Smooth muscle cell (in vitro differentiated cells): Measurements from ENCODE around the gene GPR158. TPM values are rescaled to one million over a fixed set of nuclear protein-coding genes. Genes with fewer than 3 reads are reported as not detected.

ENCODE experiments used
- DNase-seq: peaks from one replicate; lab custom pipeline; 2025; ENCODE audit not compliant: unreplicated experiment; lab: John Stamatoyannopoulos, UW
- H2AFZ ChIP-seq: fragments of 200-600 bp; sonication (generic); 2 replicates; pipeline ENCODE4 v1.6.0; 2016; ENCODE audit warnings: antibody characterized with exemption, low read depth, mild to moderate bottlenecking
- H3F3A ChIP-seq: fragments of 200-600 bp; sonication (generic); 2 replicates; pipeline ENCODE4 v1.6.0; 2017; ENCODE audit warnings: antibody characterized with exemption, low read depth
- H3K27ac ChIP-seq: fragments of 200-600 bp; sonication (generic); 2 replicates; pipeline ENCODE4 v1.5.1; 2016; ENCODE audit warnings: low read depth, mild to moderate bottlenecking
- H3K27me3 ChIP-seq: fragments of 200-600 bp; sonication (generic); 2 replicates; pipeline ENCODE4 v1.6.1; 2016; ENCODE audit warnings: low read depth, mild to moderate bottlenecking
- H3K36me3 ChIP-seq: fragments of 200-600 bp; sonication (generic); 2 replicates; pipeline ENCODE4 v1.5.1; 2016; ENCODE audit warnings: low read depth
- H3K4me1 ChIP-seq: fragments of 200-600 bp; sonication (generic); 2 replicates; pipeline ENCODE4 v1.5.1; 2016; ENCODE audit warnings: low read depth
- H3K4me2 ChIP-seq: fragments of 200-600 bp; sonication (generic); 2 replicates; pipeline ENCODE4 v1.6.0; 2016; ENCODE audit warnings: mild to moderate bottlenecking
- H3K4me3 ChIP-seq: fragments of 200-600 bp; sonication (generic); 2 replicates; pipeline ENCODE4 v1.5.1; 2016; ENCODE audit warnings: mild to moderate bottlenecking
- H3K79me2 ChIP-seq: fragments of 200-600 bp; sonication (generic); 2 replicates; pipeline ENCODE4 v1.6.0; 2016; ENCODE audit warnings: low read depth, mild to moderate bottlenecking
- H3K9ac ChIP-seq: fragments of 200-600 bp; sonication (generic); 2 replicates; pipeline ENCODE4 v1.6.0; 2016; ENCODE audit warnings: low read depth
- H3K9me3 ChIP-seq: fragments of 200-600 bp; sonication (generic); replicated peaks from 2 replicates; pipeline ENCODE4 v1.5.1; 2016; ENCODE audit warnings: low read depth
- H4K20me1 ChIP-seq: fragments of 200-600 bp; sonication (generic); 2 replicates; pipeline ENCODE4 v1.6.0; 2016; ENCODE audit warnings: low read depth
- WGBS: methylation state at CpG from one replicate; pipeline ENCODE4 v1.1.7; 2016; ENCODE audit warnings: low lambda C conversion rate; 5-methylcytosine and 5-hydroxymethylcytosine counted together
- polyA plus RNA-seq: library from polyadenylated mRNA; unstranded; fragments of >200 nt; fragmentation: Nextera tagmentation; extraction: Ambion mirVana; gene quantifications from 2 replicates; pipeline ENCODE4 v1.2.1, GENCODE V29; 2016
- total RNA-seq: library from RNA; depleted of rRNA; stranded (reverse); fragments of >200 nt; gene quantifications from 2 replicates; pipeline ENCODE4 v1.2.3, GENCODE V29; 2014
- TF ChIP-seq, protein P1 (sequence below): fragments of 200-600 bp; sonication (generic); IDR thresholded peaks from 2 replicates; pipeline ENCODE4 v1.5.1; 2017; ENCODE audit warnings: borderline replicate concordance, mild to moderate bottlenecking, antibody characterized with exemption; ENCODE audit not compliant: insufficient read depth, poor library complexity, severe bottlenecking

The GPR158 gene
- total and polyA plus RNA-seq, 2 experiments from 2014 or later, result 1.5 to 5.5 TPM

DNA sequence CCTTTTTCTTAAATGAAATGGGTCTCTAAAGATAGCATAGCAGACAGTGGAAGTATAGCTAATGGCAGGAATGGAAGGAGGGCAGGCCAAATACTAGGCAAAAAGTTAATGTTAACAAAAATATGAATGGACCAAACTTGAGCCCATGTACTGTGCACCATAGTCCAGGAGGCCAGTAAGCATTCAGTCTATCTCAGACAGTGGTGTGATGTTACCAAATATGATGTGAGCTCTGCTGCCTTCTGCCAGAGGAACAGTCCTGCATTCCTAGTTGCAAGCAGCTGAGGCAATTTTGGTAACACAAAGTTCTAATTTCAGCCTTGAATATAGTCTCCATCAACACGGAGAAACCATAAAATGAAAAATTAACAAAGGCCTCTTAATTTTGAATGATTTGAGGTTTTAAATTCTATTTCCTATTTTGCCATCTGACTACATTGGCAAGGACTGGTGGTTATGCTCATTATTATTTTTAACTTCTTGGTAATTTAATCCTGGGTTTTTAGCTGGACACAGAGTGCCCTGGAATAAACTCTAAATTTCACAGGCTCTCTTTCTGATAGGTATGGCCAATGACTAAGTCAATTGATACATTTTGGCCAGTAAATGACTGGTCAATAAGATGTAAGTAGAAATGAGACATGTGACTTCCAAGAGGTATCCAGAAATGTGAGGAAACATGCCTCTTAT is 442.2 kb downstream of the GPR158 start:
- TF ChIP-seq, protein P1, sequence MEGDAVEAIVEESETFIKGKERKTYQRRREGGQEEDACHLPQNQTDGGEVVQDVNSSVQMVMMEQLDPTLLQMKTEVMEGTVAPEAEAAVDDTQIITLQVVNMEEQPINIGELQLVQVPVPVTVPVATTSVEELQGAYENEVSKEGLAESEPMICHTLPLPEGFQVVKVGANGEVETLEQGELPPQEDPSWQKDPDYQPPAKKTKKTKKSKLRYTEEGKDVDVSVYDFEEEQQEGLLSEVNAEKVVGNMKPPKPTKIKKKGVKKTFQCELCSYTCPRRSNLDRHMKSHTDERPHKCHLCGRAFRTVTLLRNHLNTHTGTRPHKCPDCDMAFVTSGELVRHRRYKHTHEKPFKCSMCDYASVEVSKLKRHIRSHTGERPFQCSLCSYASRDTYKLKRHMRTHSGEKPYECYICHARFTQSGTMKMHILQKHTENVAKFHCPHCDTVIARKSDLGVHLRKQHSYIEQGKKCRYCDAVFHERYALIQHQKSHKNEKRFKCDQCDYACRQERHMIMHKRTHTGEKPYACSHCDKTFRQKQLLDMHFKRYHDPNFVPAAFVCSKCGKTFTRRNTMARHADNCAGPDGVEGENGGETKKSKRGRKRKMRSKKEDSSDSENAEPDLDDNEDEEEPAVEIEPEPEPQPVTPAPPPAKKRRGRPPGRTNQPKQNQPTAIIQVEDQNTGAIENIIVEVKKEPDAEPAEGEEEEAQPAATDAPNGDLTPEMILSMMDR, result no peak
- no peaks in the 10 kb centered on the region for H3K36me3 ChIP-seq
- WGBS, result 91% methylated on average over 1 of the region's 1 CpG
- H3K79me2 ChIP-seq, result no peaks in the 10 kb centered on the region
- no peaks in the 10 kb centered on the region for H3K4me1 ChIP-seq
- H3K27me3 ChIP-seq, result no peaks in the 10 kb centered on the region
- H3K9me3 ChIP-seq, result no peaks in the 10 kb centered on the region
- H3K27ac ChIP-seq, result no peak overlapping the region
- no peak for DNase-seq
- no peak overlapping the region for H3K4me2 ChIP-seq
- H2AFZ ChIP-seq, result no peak overlapping the region
- no peak overlapping the region for H3K4me3 ChIP-seq
- H4K20me1 ChIP-seq, result no peaks in the 10 kb centered on the region
- H3K9ac ChIP-seq, result no peak overlapping the region
- H3F3A ChIP-seq, result no peaks in the 10 kb centered on the region

DNA sequence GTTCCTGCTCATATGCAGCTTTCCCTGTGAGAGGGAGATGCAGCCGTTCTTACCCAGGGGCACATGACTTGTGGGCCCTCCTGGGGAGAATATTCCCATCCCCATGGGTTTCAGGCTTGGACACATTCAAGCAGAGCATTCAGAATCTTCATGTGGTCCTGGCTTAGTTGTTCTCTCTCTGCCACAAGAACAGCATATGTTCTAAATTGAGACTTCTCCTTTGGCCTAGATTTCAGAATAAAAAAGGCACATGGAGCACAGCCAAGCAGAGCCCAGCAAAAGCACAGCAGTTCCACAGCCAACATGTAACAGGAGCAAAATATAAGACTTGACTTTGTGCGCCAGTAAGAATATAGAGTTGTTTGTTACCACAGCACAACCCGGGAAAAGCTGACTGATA is 452.8 kb downstream of the GPR158 start:
- no peaks in the 10 kb centered on the region for H3K9me3 ChIP-seq
- 96% methylated on average over 3 of the region's 3 CpGs for WGBS
- TF ChIP-seq, protein P1, result no peak
- H4K20me1 ChIP-seq, result no peaks in the 10 kb centered on the region
- peaks cover 3% of the 10 kb centered on the region for H3K4me1 ChIP-seq
- no peak overlapping the region for H2AFZ ChIP-seq
- H3K9ac ChIP-seq, result no peak overlapping the region
- no peaks in the 10 kb centered on the region for H3K27me3 ChIP-seq
- no peaks in the 10 kb centered on the region for H3F3A ChIP-seq
- no peak overlapping the region for H3K27ac ChIP-seq
- H3K79me2 ChIP-seq, result no peaks in the 10 kb centered on the region
- no peak overlapping the region for H3K4me2 ChIP-seq
- H3K4me3 ChIP-seq, result no peak overlapping the region
- H3K36me3 ChIP-seq, result no peaks in the 10 kb centered on the region
- DNase-seq, result no peak

GRCh38 chr10:25629333-25629732 is 454.5 kb downstream of the GPR158 start:
- Histone ChIP-seq H3K4me3 (no peak overlapping the region), H3K4me1 (peaks cover 4% of the 10 kb centered on the region), H3K27ac (no peak overlapping the region), H3K9me3 (no peaks in the 10 kb centered on the region), H3K36me3 (no peaks in the 10 kb centered on the region), H3K4me2 (no peak overlapping the region), H4K20me1 (no peaks in the 10 kb centered on the region), H3K27me3 (no peaks in the 10 kb centered on the region), H3F3A (no peaks in the 10 kb centered on the region), H3K9ac (no peak overlapping the region), H3K79me2 (no peaks in the 10 kb centered on the region), H2AFZ (no peak overlapping the region)
- TF ChIP-seq, protein P1, result no peak
- DNase-seq, result no peak

DNA sequence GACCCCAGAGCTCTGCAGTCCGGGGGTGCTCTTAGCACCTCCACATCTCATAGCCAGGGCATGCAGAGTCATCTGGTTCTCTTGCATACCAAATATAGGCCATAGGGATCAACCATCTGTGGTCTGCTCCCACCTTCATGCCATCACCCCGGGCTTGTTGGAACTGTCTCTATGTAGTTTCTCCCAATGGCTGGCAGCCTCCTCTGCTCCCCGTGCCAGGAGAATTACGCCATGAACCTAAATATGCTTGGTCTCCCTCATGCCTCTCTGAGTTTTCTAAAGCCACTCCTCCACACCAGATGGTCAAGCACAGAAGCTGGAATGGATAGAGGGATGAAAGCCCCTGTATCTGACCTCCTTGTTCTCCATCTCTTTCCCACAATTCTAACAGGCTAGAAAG is 456.7 kb downstream of the GPR158 start:
- Histone ChIP-seq H3K9ac (no peak overlapping the region), H3K9me3 (no peaks in the 10 kb centered on the region)

More for the DNA sequence above, 456.7 kb downstream of the GPR158 start:
- Histone ChIP-seq H3K36me3 (no peaks in the 10 kb centered on the region), H3F3A (no peaks in the 10 kb centered on the region), H3K27ac (no peak overlapping the region), H2AFZ (no peak overlapping the region), H3K4me2 (no peak overlapping the region), H3K27me3 (no peaks in the 10 kb centered on the region), H3K4me3 (no peak overlapping the region), H3K4me1 (peaks cover 4% of the 10 kb centered on the region), H4K20me1 (no peaks in the 10 kb centered on the region), H3K79me2 (no peaks in the 10 kb centered on the region)
- 90% methylated on average over 4 of the region's 4 CpGs for WGBS
- TF ChIP-seq, protein P1, result no peak
- DNase-seq, result no peak
